Posterior vena cava (tissue), 2 donors: ENCODE results near the gene DLG2. TPM values are rescaled to one million over a fixed set of nuclear protein-coding genes. Genes with fewer than 3 reads are reported as not detected.

Experiments
- DNase-seq: peaks from one replicate; pipeline ENCODE4 v3.0.0-alpha.2; 2020; ENCODE audit warnings: low spot score
- intact Hi-C, 2 donors: fragments of 100-400 bp; cut with DNase I; formaldehyde crosslinking; loops; one replicate each; pipeline versions ENCODE4 v1.14.1 to v1.14.2; 2022 to 2023
- total RNA-seq, 2 donors: library from RNA; stranded (reverse); fragmentation: NEBNext Ultra II Directional; extraction: Animal tissue kit (Norgen Biotek cat#: 25700); gene quantifications; one replicate each; pipeline ENCODE4 v1.2.1, GENCODE V29; 2021
- donor health status: DM: yes; HTN: yes; CAD: no.
- donor health status: DM: yes; HTN: yes; CAD: no.

The DLG2 gene
- total RNA-seq, 2 donors from 2014 or later = 17.2 to 20.5 TPM

GRCh38 chr11:83678831-83679584 is 1948.1 kb downstream of the DLG2 start:
- intact Hi-C loops = no loop called here
- DNase-seq = no peak

GRCh38 chr11:83677730-83678129 is 1949.4 kb downstream of the DLG2 start:
- DNase-seq = no peak
- intact Hi-C loops = no loop called here

- intact Hi-C loops = no loop called here
- no peak for DNase-seq
These were observed 1951.0 kb downstream of the DLG2 start for GRCh38 chr11:83676056-83676601.

GRCh38 chr11:83674102-83674896 is 1952.8 kb downstream of the DLG2 start:
- no peak for DNase-seq
- intact Hi-C loops = no loop called here

GRCh38 chr11:83671289-83671688 is 1955.9 kb downstream of the DLG2 start:
- intact Hi-C loops = no loop called here
- no peak for DNase-seq

GRCh38 chr11:83666149-83666548 is 1961.0 kb downstream of the DLG2 start:
- no peak for DNase-seq
- intact Hi-C loops = no loop called here

GRCh38 chr11:83663988-83664387 is 1963.2 kb downstream of the DLG2 start:
- intact Hi-C loops = no loop called here
- no peak for DNase-seq

- no peak for DNase-seq
- intact Hi-C loops = no loop called here
These were observed 1963.7 kb downstream of the DLG2 start for GRCh38 chr11:83663446-83663845.

GRCh38 chr11:83662494-83662893 is 1964.7 kb downstream of the DLG2 start:
- intact Hi-C loops = no loop called here
- no peak for DNase-seq

- intact Hi-C loops = no loop called here
- no peak for DNase-seq
These were observed 1965.4 kb downstream of the DLG2 start for GRCh38 chr11:83661491-83662350.

- no peak for DNase-seq
- intact Hi-C loops = no loop called here
These were observed 1967.7 kb downstream of the DLG2 start for GRCh38 chr11:83659466-83659865.

- DNase-seq = no peak
- intact Hi-C loops = no loop called here
These were observed 1970.3 kb downstream of the DLG2 start for GRCh38 chr11:83656796-83657330.

GRCh38 chr11:83655976-83656375 is 1971.2 kb downstream of the DLG2 start:
- DNase-seq = no peak
- intact Hi-C loops = no loop called here

- no peak for DNase-seq
- intact Hi-C loops = no loop called here
These were observed 1977.7 kb downstream of the DLG2 start for GRCh38 chr11:83649528-83649855.

GRCh38 chr11:83648610-83649527 is 1978.3 kb downstream of the DLG2 start:
- DNase-seq = no peak
- intact Hi-C loops = no loop called here

- no peak for DNase-seq
- intact Hi-C loops = no loop called here
These were observed 1981.6 kb downstream of the DLG2 start for GRCh38 chr11:83645561-83645960.

GRCh38 chr11:83643115-83643514 is 1984.0 kb downstream of the DLG2 start:
- intact Hi-C loops = no loop called here
- DNase-seq = no peak

GRCh38 chr11:83642500-83642899 is 1984.6 kb downstream of the DLG2 start:
- intact Hi-C loops = no loop called here
- no peak for DNase-seq
